Measurements from ENCODE around the gene KANSL1.
"Not testable (repeated sequence)": the region's sequence is repeated elsewhere in the genome, so short reads cannot be mapped to it uniquely, and the experiment has no call there.

KANSL1 gene

GRCh38 chr17:46090871-46091270 lies 102.4 kb downstream of the KANSL1 start:
- TF ChIP-seq CTCF (IDR thresholded peaks at IDR 0.05; ENCODE audit: low read depth, low read length, missing control alignments), result no peak
- no peak for DNase-seq (ENCODE audit: extremely low read depth, low read depth)
- H3K4me3 ChIP-seq (replicated peaks; ENCODE audit: low read depth, low read length), result no peak overlapping the region

GRCh38 chr17:46089389-46089965 lies 103.8 kb downstream of the KANSL1 start:
- DNase-seq (ENCODE audit: extremely low read depth, low read depth), result no peak
- no peak for TF ChIP-seq CTCF (IDR thresholded peaks at IDR 0.05; ENCODE audit: low read depth, low read length, missing control alignments)
- H3K4me3 ChIP-seq (replicated peaks; ENCODE audit: low read depth, low read length), result no peak overlapping the region

DNA sequence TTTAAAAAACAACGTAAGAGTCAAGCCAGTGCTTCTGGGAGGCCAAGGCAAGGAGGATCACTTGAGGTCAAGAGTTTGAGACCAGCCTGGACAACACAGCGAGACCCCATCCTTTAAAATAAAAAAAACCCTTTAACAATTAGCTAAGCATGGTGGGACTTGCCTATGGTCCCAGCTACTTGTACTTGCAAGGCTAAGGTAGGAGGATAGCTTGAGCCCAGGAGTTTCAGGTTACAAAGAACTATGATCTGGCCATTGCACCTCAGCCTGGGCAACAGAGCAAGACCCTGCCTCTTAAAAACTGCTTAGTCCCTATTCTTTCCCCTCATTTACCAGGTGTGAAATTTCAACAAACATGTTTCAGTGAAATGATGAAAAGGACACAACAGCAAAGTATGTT lies 104.6 kb downstream of the KANSL1 start:
- DNase-seq (ENCODE audit: extremely low read depth, low read depth), result no peak
- no peak overlapping the region for H3K4me3 ChIP-seq (replicated peaks; ENCODE audit: low read depth, low read length)
- no peak for TF ChIP-seq CTCF (IDR thresholded peaks at IDR 0.05; ENCODE audit: low read depth, low read length, missing control alignments)

GRCh38 chr17:46087871-46088270 lies 105.4 kb downstream of the KANSL1 start:
- not testable (repeated sequence) for H3K4me3 ChIP-seq (replicated peaks; ENCODE audit: low read depth, low read length); DNase-seq (ENCODE audit: extremely low read depth, low read depth)

- DNase-seq (ENCODE audit: extremely low read depth, low read depth), result no peak
- no peak for TF ChIP-seq CTCF (IDR thresholded peaks at IDR 0.05; ENCODE audit: low read depth, low read length, missing control alignments)
- H3K4me3 ChIP-seq (replicated peaks; ENCODE audit: low read depth, low read length), result no peak overlapping the region
Observed at GRCh38 chr17:46086821-46087220, 106.4 kb downstream of the KANSL1 start.

GRCh38 chr17:46085522-46085921 lies 107.7 kb downstream of the KANSL1 start:
- no peak for TF ChIP-seq CTCF (IDR thresholded peaks at IDR 0.05; ENCODE audit: low read depth, low read length, missing control alignments)
- no peak for DNase-seq (ENCODE audit: extremely low read depth, low read depth)
- H3K4me3 ChIP-seq (replicated peaks; ENCODE audit: low read depth, low read length), result no peak overlapping the region

DNA sequence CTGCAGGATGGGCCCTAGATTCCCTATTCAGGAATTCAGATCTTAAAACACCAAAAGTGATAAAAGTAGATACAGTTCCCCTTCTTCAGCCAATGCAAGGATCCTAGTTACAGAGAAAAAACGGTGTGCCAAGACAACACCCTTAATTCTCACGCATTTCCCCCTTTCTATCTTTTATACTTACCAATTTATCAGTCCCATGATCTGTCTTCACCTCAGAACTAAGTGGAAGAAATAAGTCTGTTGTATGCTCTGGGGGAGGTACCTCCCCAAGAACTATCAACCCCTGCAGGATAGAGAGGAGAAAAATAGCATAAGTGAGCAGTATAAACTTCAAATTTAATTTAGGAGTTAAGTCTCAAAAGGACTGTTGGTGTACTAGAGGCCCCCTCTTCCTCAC lies 111.0 kb downstream of the KANSL1 start:
- no peak overlapping the region for H3K4me3 ChIP-seq (replicated peaks; ENCODE audit: low read depth, low read length)
- TF ChIP-seq CTCF (IDR thresholded peaks at IDR 0.05; ENCODE audit: low read depth, low read length, missing control alignments), result no peak
- DNase-seq (ENCODE audit: extremely low read depth, low read depth), result no peak
